Fibroblast of pulmonary artery (primary cell): Measurements from ENCODE around the gene RAB40C.

Source experiments
- DNase-seq: peaks from one replicate; pipeline ENCODE4 v3.0.0-alpha.2; 2010; ENCODE audit warnings: low read depth
- H3K4me3 ChIP-seq: replicated peaks from 2 replicates; pipeline ENCODE4 v1.5.1; 2011; ENCODE audit warnings: low read depth, mild to moderate bottlenecking, control low read depth, low read length, moderate library complexity
- TF ChIP-seq, protein P1 (sequence below): IDR thresholded peaks from 2 replicates; pipeline ENCODE4 v1.5.1; 2011; ENCODE audit warnings: mild to moderate bottlenecking, control low read depth, low read length, inconsistent platforms; ENCODE audit errors: missing control alignments

Gene RAB40C

GRCh38 chr16:559411-560203 lies 30.3 kb upstream of the RAB40C start:
- DNase-seq, result no peak
- H3K4me3 ChIP-seq, result no peak overlapping the region
- TF ChIP-seq, protein P1, sequence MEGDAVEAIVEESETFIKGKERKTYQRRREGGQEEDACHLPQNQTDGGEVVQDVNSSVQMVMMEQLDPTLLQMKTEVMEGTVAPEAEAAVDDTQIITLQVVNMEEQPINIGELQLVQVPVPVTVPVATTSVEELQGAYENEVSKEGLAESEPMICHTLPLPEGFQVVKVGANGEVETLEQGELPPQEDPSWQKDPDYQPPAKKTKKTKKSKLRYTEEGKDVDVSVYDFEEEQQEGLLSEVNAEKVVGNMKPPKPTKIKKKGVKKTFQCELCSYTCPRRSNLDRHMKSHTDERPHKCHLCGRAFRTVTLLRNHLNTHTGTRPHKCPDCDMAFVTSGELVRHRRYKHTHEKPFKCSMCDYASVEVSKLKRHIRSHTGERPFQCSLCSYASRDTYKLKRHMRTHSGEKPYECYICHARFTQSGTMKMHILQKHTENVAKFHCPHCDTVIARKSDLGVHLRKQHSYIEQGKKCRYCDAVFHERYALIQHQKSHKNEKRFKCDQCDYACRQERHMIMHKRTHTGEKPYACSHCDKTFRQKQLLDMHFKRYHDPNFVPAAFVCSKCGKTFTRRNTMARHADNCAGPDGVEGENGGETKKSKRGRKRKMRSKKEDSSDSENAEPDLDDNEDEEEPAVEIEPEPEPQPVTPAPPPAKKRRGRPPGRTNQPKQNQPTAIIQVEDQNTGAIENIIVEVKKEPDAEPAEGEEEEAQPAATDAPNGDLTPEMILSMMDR, result no peak

- TF ChIP-seq, protein P1, result no peak
- DNase-seq, result no peak
- H3K4me3 ChIP-seq, result no peak within 1 kb of the TSS
These were observed 29.6 kb upstream of the RAB40C start, which contains the start of gene PRR35 for GRCh38 chr16:560204-560700. TSS of gene PRR35 (plus strand) at chr16:560394. CDS start at chr16:563295, 2,901 bp downstream.

- H3K4me3 ChIP-seq, result no peak overlapping the region
- TF ChIP-seq, protein P1, result no peak
- DNase-seq, result no peak
These were observed 29.0 kb upstream of the RAB40C start for GRCh38 chr16:560701-561412.

GRCh38 chr16:561413-561794 lies 28.5 kb upstream of the RAB40C start:
- DNase-seq, result no peak
- no peak overlapping the region for H3K4me3 ChIP-seq
- TF ChIP-seq, protein P1, result no peak

DNA sequence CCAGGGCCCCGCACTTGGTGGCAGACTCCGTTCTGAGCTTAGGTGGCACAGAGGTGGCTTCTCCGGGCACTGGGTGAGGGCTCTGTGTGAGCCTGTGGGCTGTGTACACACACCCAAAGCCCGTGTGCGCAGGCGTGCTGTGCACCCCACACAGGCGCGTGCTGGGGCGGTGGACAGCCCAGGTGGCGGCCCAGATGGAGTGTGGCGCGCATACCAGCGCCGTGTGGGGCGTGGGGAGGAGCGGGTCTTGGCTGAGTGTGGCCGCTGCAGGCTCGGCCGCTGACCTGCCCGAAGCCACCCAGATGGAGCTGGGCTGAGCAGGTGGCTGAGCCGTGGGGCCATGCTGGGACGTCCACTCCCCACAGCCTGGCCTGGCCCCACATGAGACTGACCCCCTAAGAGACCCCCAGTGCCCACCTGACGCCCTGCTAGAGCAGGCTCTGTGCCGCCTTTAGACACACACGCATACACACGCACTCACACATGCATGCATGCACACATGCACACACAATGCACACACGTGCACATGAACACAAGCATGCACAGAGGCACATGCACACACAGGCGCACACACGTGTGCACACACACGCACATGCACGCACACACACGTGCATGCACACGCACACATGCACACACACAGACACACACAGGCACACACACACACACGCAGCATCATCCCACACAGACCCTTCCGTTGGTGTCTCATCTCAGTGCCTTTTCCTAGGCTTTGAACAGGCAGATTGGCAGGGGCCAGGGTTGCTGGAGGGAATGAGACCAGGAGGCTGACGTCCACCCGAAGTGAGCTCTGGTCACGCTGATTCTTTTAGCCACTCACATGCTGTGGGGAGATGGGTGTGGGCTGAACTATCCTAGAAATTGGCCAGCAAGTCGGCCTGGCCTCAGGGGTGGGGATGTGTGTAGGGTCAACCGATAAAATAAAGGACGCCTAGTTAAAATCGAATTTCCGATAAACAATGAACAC lies 27.6 kb upstream of the RAB40C start:
- TF ChIP-seq, protein P1, result no peak
- DNase-seq, result no peak
- H3K4me3 ChIP-seq, result no peak overlapping the region

GRCh38 chr16:563072-563644 lies 26.7 kb upstream of the RAB40C start:
- H3K4me3 ChIP-seq, result no peak overlapping the region
- DNase-seq, result no peak
- TF ChIP-seq, protein P1, result no peak
